GM23338 (cell line): ENCODE measurements around the gene SPA17. TPM values are rescaled to one million over a fixed set of nuclear protein-coding genes. Genes with fewer than 3 reads are reported as not detected.

Experiments
- ATAC-seq: fragments of 200-7000 bp; cut with Tn5 transposase; 3 replicates; pipeline ENCODE4 v1.9.1; 2020
- DNase-seq: peaks from one replicate; pipeline ENCODE4 v3.0.0-alpha.2; 2015; ENCODE audit warnings: low spot score
- H2AFZ ChIP-seq: fragments of 200-600 bp; sonication (generic); 2 replicates; pipeline ENCODE4 v1.8.0; 2016; ENCODE audit warnings: antibody characterized with exemption, mild to moderate bottlenecking, moderate library complexity
- H3F3A ChIP-seq: fragments of 200-600 bp; sonication (generic); replicated peaks from 2 replicates; pipeline ENCODE4 v1.8.0; 2017; ENCODE audit warnings: antibody characterized with exemption, mixed run types, low read depth
- H3K27ac ChIP-seq: fragments of 200-600 bp; sonication (generic); 2 replicates; pipeline ENCODE4 v1.6.1; 2016; ENCODE audit warnings: low read depth
- H3K27me3 ChIP-seq: fragments of 200-600 bp; sonication (generic); 2 replicates; pipeline ENCODE4 v1.8.0; 2016; ENCODE audit warnings: mild to moderate bottlenecking, mixed run types, moderate library complexity; ENCODE audit not compliant: insufficient read depth
- H3K36me3 ChIP-seq: fragments of 200-600 bp; sonication (generic); 2 replicates; pipeline ENCODE4 v1.8.0; 2016; ENCODE audit warnings: mild to moderate bottlenecking; ENCODE audit not compliant: insufficient read depth
- H3K4me1 ChIP-seq: fragments of 200-600 bp; sonication (generic); 2 replicates; pipeline ENCODE4 v1.8.0; 2016; ENCODE audit warnings: mild to moderate bottlenecking, moderate library complexity; ENCODE audit not compliant: insufficient read depth
- H3K4me2 ChIP-seq: fragments of 200-600 bp; sonication (generic); 2 replicates; pipeline ENCODE4 v1.7.1; 2017; ENCODE audit warnings: mixed run types
- H3K4me3 ChIP-seq: fragments of 200-600 bp; sonication (generic); 2 replicates; pipeline ENCODE4 v1.6.1; 2016; ENCODE audit warnings: mixed run types
- H3K79me2 ChIP-seq: fragments of 200-600 bp; sonication (generic); replicated peaks from 2 replicates; pipeline ENCODE4 v1.8.0; 2017; ENCODE audit warnings: mild to moderate bottlenecking; ENCODE audit not compliant: insufficient read depth
- H3K9me2 ChIP-seq: fragments of 200-600 bp; sonication (generic); 2 replicates; pipeline ENCODE4 v1.8.0; 2017; ENCODE audit not compliant: insufficient read depth
- H4K20me1 ChIP-seq: fragments of 200-600 bp; sonication (generic); replicated peaks from 2 replicates; pipeline ENCODE4 v1.8.0; 2017; ENCODE audit warnings: mild to moderate bottlenecking; ENCODE audit not compliant: insufficient read depth
- H3K27ac Mint-ChIP-seq: 2 replicates; pipeline ENCODE4 v1.8.0; 2020; ENCODE audit warnings: inconsistent platforms, mild to moderate bottlenecking, moderate library complexity, mixed read lengths
- H3K27me3 Mint-ChIP-seq: 3 replicates; pipeline ENCODE4 v1.8.0; 2022; ENCODE audit warnings: low read depth, mild to moderate bottlenecking, moderate library complexity, mixed read lengths, inconsistent platforms; ENCODE audit not compliant: insufficient read depth, poor library complexity
- H3K36me3 Mint-ChIP-seq: 3 replicates; pipeline ENCODE4 v1.8.0; 2021; ENCODE audit warnings: low read depth, mild to moderate bottlenecking, inconsistent platforms, moderate library complexity, mixed read lengths
- H3K4me1 Mint-ChIP-seq: 3 replicates; pipeline ENCODE4 v1.8.0; 2020; ENCODE audit warnings: mild to moderate bottlenecking, inconsistent platforms, mixed read lengths
- H3K4me3 Mint-ChIP-seq: 3 replicates; pipeline ENCODE4 v1.8.0; 2021; ENCODE audit warnings: moderate library complexity, mild to moderate bottlenecking, inconsistent platforms, mixed read lengths
- H3K9me3 Mint-ChIP-seq: 3 replicates; pipeline ENCODE4 v1.8.0; 2020; ENCODE audit warnings: moderate library complexity, mild to moderate bottlenecking, inconsistent platforms, mixed read lengths
- CREB1 ChIP-seq: fragments of 250-450 bp; sonication (Bioruptor Pico); IDR thresholded peaks from 2 replicates; pipeline ENCODE4 v1.5.0; 2020; ENCODE audit warnings: low read depth, mild to moderate bottlenecking, moderate library complexity
- EZH2phosphoT487 ChIP-seq: fragments of 200-600 bp; sonication (generic); IDR thresholded peaks from one replicate; pipeline ENCODE4 v1.8.1; 2018; ENCODE audit warnings: antibody characterized with exemption; ENCODE audit not compliant: unreplicated experiment
- POLR2AphosphoS5 ChIP-seq: IDR thresholded peaks from 2 replicates; pipeline ENCODE4 v1.6.1; 2016; ENCODE audit warnings: antibody characterized with exemption, low read depth
- STAT1 ChIP-seq: IDR thresholded peaks from one replicate; pipeline ENCODE4 v1.6.1; 2016; ENCODE audit warnings: antibody characterized with exemption; ENCODE audit not compliant: unreplicated experiment
- ZNF331 ChIP-seq: fragments of 250-450 bp; sonication (Bioruptor Pico); IDR thresholded peaks from 2 replicates; pipeline ENCODE4 v1.5.0; 2020; ENCODE audit warnings: low read depth, mild to moderate bottlenecking, moderate library complexity
- polyA plus RNA-seq: library from polyadenylated mRNA; unstranded; fragments of >200 nt; fragmentation: Nextera tagmentation; extraction: Ambion mirVana; gene quantifications from 2 replicates; pipeline ENCODE4 v1.2.1, GENCODE V29; 2016
- total RNA-seq: library from RNA; depleted of rRNA; stranded (reverse); fragments of >200 nt; shearing (Covaris generic); gene quantifications from 2 replicates; pipeline ENCODE4 v1.2.3, GENCODE V29; 2014
- TF ChIP-seq, protein P1 (sequence below): fragments of 250-450 bp; sonication (Bioruptor Pico); IDR thresholded peaks from 2 replicates; pipeline ENCODE4 v1.5.0; 2020; ENCODE audit warnings: mild to moderate bottlenecking, moderate library complexity
- TF ChIP-seq, protein P2 (sequence below), 2 experiments: fragments of 200-600 bp in 1 of 2; sonication (generic) in 1 of 2; conservative IDR thresholded peaks; 2 replicates each; pipeline versions ENCODE4 v1.5.1 to v1.6.1; 2016 to 2017; ENCODE audit warnings: antibody characterized with exemption in 2 of 2, low read depth in 2 of 2, mild to moderate bottlenecking in 2 of 2, moderate library complexity in 1 of 2

Gene SPA17
- total and polyA plus RNA-seq, 2 experiments from 2014 or later, result 3.2 to 14.9 TPM

DNA sequence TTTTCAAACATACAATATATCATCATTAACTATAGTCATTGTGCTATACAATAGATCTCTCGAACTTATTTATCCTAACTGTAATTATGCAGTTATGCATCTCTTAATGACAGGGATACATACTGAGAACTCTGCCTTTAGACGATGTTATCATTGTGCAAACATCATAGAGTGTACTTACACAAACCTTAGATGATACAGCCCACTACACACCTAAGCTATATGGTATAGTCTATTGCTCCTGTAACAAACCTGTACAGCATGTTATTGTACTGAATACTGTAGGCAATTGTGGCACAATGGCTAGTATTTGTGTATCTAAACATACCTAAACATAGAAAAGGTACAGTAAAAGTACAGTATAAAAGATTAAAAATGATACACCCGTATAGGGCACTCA is 38.7 kb downstream of the SPA17 start (continued):
- TF ChIP-seq, protein P1, sequence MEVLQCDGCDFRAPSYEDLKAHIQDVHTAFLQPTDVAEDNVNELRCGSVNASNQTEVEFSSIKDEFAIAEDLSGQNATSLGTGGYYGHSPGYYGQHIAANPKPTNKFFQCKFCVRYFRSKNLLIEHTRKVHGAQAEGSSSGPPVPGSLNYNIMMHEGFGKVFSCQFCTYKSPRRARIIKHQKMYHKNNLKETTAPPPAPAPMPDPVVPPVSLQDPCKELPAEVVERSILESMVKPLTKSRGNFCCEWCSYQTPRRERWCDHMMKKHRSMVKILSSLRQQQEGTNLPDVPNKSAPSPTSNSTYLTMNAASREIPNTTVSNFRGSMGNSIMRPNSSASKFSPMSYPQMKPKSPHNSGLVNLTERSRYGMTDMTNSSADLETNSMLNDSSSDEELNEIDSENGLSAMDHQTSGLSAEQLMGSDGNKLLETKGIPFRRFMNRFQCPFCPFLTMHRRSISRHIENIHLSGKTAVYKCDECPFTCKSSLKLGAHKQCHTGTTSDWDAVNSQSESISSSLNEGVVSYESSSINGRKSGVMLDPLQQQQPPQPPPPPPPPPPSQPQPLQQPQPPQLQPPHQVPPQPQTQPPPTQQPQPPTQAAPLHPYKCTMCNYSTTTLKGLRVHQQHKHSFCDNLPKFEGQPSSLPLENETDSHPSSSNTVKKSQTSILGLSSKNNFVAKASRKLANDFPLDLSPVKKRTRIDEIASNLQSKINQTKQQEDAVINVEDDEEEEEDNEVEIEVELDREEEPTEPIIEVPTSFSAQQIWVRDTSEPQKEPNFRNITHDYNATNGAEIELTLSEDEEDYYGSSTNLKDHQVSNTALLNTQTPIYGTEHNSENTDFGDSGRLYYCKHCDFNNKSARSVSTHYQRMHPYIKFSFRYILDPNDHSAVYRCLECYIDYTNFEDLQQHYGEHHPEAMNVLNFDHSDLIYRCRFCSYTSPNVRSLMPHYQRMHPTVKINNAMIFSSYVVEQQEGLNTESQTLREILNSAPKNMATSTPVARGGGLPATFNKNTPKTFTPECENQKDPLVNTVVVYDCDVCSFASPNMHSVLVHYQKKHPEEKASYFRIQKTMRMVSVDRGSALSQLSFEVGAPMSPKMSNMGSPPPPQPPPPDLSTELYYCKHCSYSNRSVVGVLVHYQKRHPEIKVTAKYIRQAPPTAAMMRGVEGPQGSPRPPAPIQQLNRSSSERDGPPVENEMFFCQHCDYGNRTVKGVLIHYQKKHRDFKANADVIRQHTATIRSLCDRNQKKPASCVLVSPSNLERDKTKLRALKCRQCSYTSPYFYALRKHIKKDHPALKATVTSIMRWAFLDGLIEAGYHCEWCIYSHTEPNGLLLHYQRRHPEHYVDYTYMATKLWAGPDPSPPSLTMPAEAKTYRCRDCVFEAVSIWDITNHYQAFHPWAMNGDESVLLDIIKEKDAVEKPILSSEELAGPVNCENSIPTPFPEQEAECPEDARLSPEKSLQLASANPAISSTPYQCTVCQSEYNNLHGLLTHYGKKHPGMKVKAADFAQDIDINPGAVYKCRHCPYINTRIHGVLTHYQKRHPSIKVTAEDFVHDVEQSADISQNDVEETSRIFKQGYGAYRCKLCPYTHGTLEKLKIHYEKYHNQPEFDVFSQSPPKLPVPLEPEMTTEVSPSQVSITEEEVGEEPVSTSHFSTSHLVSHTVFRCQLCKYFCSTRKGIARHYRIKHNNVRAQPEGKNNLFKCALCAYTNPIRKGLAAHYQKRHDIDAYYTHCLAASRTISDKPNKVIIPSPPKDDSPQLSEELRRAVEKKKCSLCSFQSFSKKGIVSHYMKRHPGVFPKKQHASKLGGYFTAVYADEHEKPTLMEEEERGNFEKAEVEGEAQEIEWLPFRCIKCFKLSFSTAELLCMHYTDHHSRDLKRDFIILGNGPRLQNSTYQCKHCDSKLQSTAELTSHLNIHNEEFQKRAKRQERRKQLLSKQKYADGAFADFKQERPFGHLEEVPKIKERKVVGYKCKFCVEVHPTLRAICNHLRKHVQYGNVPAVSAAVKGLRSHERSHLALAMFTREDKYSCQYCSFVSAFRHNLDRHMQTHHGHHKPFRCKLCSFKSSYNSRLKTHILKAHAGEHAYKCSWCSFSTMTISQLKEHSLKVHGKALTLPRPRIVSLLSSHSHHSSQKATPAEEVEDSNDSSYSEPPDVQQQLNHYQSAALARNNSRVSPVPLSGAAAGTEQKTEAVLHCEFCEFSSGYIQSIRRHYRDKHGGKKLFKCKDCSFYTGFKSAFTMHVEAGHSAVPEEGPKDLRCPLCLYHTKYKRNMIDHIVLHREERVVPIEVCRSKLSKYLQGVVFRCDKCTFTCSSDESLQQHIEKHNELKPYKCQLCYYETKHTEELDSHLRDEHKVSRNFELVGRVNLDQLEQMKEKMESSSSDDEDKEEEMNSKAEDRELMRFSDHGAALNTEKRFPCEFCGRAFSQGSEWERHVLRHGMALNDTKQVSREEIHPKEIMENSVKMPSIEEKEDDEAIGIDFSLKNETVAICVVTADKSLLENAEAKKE (CRISPR knock-in tag), result no peak
- TF ChIP-seq STAT1, result no peak
- TF ChIP-seq, protein P2, sequence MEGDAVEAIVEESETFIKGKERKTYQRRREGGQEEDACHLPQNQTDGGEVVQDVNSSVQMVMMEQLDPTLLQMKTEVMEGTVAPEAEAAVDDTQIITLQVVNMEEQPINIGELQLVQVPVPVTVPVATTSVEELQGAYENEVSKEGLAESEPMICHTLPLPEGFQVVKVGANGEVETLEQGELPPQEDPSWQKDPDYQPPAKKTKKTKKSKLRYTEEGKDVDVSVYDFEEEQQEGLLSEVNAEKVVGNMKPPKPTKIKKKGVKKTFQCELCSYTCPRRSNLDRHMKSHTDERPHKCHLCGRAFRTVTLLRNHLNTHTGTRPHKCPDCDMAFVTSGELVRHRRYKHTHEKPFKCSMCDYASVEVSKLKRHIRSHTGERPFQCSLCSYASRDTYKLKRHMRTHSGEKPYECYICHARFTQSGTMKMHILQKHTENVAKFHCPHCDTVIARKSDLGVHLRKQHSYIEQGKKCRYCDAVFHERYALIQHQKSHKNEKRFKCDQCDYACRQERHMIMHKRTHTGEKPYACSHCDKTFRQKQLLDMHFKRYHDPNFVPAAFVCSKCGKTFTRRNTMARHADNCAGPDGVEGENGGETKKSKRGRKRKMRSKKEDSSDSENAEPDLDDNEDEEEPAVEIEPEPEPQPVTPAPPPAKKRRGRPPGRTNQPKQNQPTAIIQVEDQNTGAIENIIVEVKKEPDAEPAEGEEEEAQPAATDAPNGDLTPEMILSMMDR (conservative IDR thresholded peaks at IDR 0.05; ENCODE audit: low read depth in 2 of 2), result no peak
- no peak for TF ChIP-seq EZH2phosphoT487
- no peak for TF ChIP-seq ZNF331 (CRISPR knock-in tag)
- no peak for TF ChIP-seq CREB1 (CRISPR knock-in tag)

DNA sequence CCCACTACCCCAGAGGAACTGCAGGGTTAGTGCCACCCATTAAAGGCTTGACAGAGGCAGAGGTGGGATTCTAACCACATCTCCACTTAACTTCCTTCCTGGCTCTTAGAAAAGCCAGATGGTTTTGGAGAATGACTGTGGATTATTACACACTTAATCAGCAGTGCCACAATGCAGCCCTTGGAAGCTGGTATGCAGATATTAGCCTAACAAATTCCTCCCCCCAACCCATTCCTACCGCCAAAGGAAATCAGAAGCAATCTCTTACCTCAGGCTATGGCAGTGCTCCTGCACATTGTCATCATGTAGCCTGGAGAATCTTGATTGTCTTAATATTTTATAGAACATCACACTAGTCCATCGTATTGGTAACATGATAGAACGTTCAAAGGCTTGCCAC is 42.9 kb downstream of the SPA17 start:
- Mint-ChIP-seq H3K4me3 (no peak overlapping the region), H3K27me3 (peaks cover 59% of the 10 kb centered on the region), H3K4me1 (peaks cover 26% of the 10 kb centered on the region), H3K9me3 (no peaks in the 10 kb centered on the region; the same call in 2 of the 3 replicates), H3K36me3 (no peaks in the 10 kb centered on the region), H3K27ac (no peak overlapping the region)
- Histone ChIP-seq H4K20me1 (no peaks in the 10 kb centered on the region; the same call in none of the 2 replicates), H3K4me1 (peaks cover 14% of the 10 kb centered on the region; the same call in 1 of the 2 replicates), H2AFZ (no peak overlapping the region), H3K27ac (no peak overlapping the region), H3F3A (no peaks in the 10 kb centered on the region), H3K9me2 (no peaks in the 10 kb centered on the region), H3K36me3 (no peaks in the 10 kb centered on the region), H3K27me3 (peaks cover 85% of the 10 kb centered on the region), H3K4me3 (no peak overlapping the region), H3K79me2 (no peaks in the 10 kb centered on the region), H3K4me2 (no peak overlapping the region)
- DNase-seq (no peak), ATAC-seq (no peak)
- TF ChIP-seq POLR2AphosphoS5 (no peak), ZNF331 (CRISPR knock-in tag) (no peak), CREB1 (CRISPR knock-in tag) (no peak), EZH2phosphoT487 (no peak)
- TF ChIP-seq, protein P1 (CRISPR knock-in tag), result no peak
